GM23338 (cell line): ENCODE measurements around the gene ZNF91. TPM values are rescaled to one million over a fixed set of nuclear protein-coding genes. Genes with fewer than 3 reads are reported as not detected.
"Not testable (repeated sequence)": the region's sequence is repeated elsewhere in the genome, so short reads cannot be mapped to it uniquely, and the experiment has no call there.

ENCODE experiments used
- ATAC-seq: fragments of 200-7000 bp; cut with Tn5 transposase; 3 replicates; pipeline ENCODE4 v1.9.1; 2020
- DNase-seq: peaks from one replicate; pipeline ENCODE4 v3.0.0-alpha.2; 2015; ENCODE audit warnings: low spot score
- H2AFZ ChIP-seq: fragments of 200-600 bp; sonication (generic); 2 replicates; pipeline ENCODE4 v1.8.0; 2016; ENCODE audit warnings: antibody characterized with exemption, mild to moderate bottlenecking, moderate library complexity
- H3F3A ChIP-seq: fragments of 200-600 bp; sonication (generic); replicated peaks from 2 replicates; pipeline ENCODE4 v1.8.0; 2017; ENCODE audit warnings: antibody characterized with exemption, mixed run types, low read depth
- H3K27ac ChIP-seq: fragments of 200-600 bp; sonication (generic); 2 replicates; pipeline ENCODE4 v1.6.1; 2016; ENCODE audit warnings: low read depth
- H3K27me3 ChIP-seq: fragments of 200-600 bp; sonication (generic); 2 replicates; pipeline ENCODE4 v1.8.0; 2016; ENCODE audit warnings: mild to moderate bottlenecking, mixed run types, moderate library complexity; ENCODE audit not compliant: insufficient read depth
- H3K36me3 ChIP-seq: fragments of 200-600 bp; sonication (generic); 2 replicates; pipeline ENCODE4 v1.8.0; 2016; ENCODE audit warnings: mild to moderate bottlenecking; ENCODE audit not compliant: insufficient read depth
- H3K4me1 ChIP-seq: fragments of 200-600 bp; sonication (generic); 2 replicates; pipeline ENCODE4 v1.8.0; 2016; ENCODE audit warnings: mild to moderate bottlenecking, moderate library complexity; ENCODE audit not compliant: insufficient read depth
- H3K4me2 ChIP-seq: fragments of 200-600 bp; sonication (generic); 2 replicates; pipeline ENCODE4 v1.7.1; 2017; ENCODE audit warnings: mixed run types
- H3K4me3 ChIP-seq: fragments of 200-600 bp; sonication (generic); 2 replicates; pipeline ENCODE4 v1.6.1; 2016; ENCODE audit warnings: mixed run types
- H3K79me2 ChIP-seq: fragments of 200-600 bp; sonication (generic); replicated peaks from 2 replicates; pipeline ENCODE4 v1.8.0; 2017; ENCODE audit warnings: mild to moderate bottlenecking; ENCODE audit not compliant: insufficient read depth
- H3K9me2 ChIP-seq: fragments of 200-600 bp; sonication (generic); 2 replicates; pipeline ENCODE4 v1.8.0; 2017; ENCODE audit not compliant: insufficient read depth
- H4K20me1 ChIP-seq: fragments of 200-600 bp; sonication (generic); replicated peaks from 2 replicates; pipeline ENCODE4 v1.8.0; 2017; ENCODE audit warnings: mild to moderate bottlenecking; ENCODE audit not compliant: insufficient read depth
- H3K27ac Mint-ChIP-seq: 2 replicates; pipeline ENCODE4 v1.8.0; 2020; ENCODE audit warnings: inconsistent platforms, mild to moderate bottlenecking, moderate library complexity, mixed read lengths
- H3K27me3 Mint-ChIP-seq: 3 replicates; pipeline ENCODE4 v1.8.0; 2022; ENCODE audit warnings: low read depth, mild to moderate bottlenecking, moderate library complexity, mixed read lengths, inconsistent platforms; ENCODE audit not compliant: insufficient read depth, poor library complexity
- H3K36me3 Mint-ChIP-seq: 3 replicates; pipeline ENCODE4 v1.8.0; 2021; ENCODE audit warnings: low read depth, mild to moderate bottlenecking, inconsistent platforms, moderate library complexity, mixed read lengths
- H3K4me1 Mint-ChIP-seq: 3 replicates; pipeline ENCODE4 v1.8.0; 2020; ENCODE audit warnings: mild to moderate bottlenecking, inconsistent platforms, mixed read lengths
- H3K4me3 Mint-ChIP-seq: 3 replicates; pipeline ENCODE4 v1.8.0; 2021; ENCODE audit warnings: moderate library complexity, mild to moderate bottlenecking, inconsistent platforms, mixed read lengths
- H3K9me3 Mint-ChIP-seq: 3 replicates; pipeline ENCODE4 v1.8.0; 2020; ENCODE audit warnings: moderate library complexity, mild to moderate bottlenecking, inconsistent platforms, mixed read lengths
- CREB1 ChIP-seq: fragments of 250-450 bp; sonication (Bioruptor Pico); IDR thresholded peaks from 2 replicates; pipeline ENCODE4 v1.5.0; 2020; ENCODE audit warnings: low read depth, mild to moderate bottlenecking, moderate library complexity
- CTCF ChIP-seq, 2 experiments: fragments of 200-600 bp in 1 of 2; sonication (generic) in 1 of 2; conservative IDR thresholded peaks; 2 replicates each; pipeline versions ENCODE4 v1.5.1 to v1.6.1; 2016 to 2017; ENCODE audit warnings: antibody characterized with exemption in 2 of 2, low read depth in 2 of 2, mild to moderate bottlenecking in 2 of 2, moderate library complexity in 1 of 2
- ETS1 ChIP-seq: IDR thresholded peaks from 2 replicates; pipeline ENCODE4 v1.6.1; 2016; ENCODE audit warnings: antibody characterized with exemption
- JUNB ChIP-seq: IDR thresholded peaks from one replicate; pipeline ENCODE4 v1.6.1; 2016; ENCODE audit warnings: antibody characterized with exemption; ENCODE audit not compliant: unreplicated experiment
- NANOG ChIP-seq: IDR thresholded peaks from 2 replicates; pipeline ENCODE4 v1.6.1; 2016; ENCODE audit warnings: antibody characterized with exemption, borderline replicate concordance
- POLR2AphosphoS5 ChIP-seq: IDR thresholded peaks from 2 replicates; pipeline ENCODE4 v1.6.1; 2016; ENCODE audit warnings: antibody characterized with exemption, low read depth
- REST ChIP-seq: IDR thresholded peaks from one replicate; pipeline ENCODE4 v1.6.1; 2018; ENCODE audit warnings: antibody characterized with exemption; ENCODE audit not compliant: unreplicated experiment
- STAT1 ChIP-seq: IDR thresholded peaks from one replicate; pipeline ENCODE4 v1.6.1; 2016; ENCODE audit warnings: antibody characterized with exemption; ENCODE audit not compliant: unreplicated experiment
- ZNF331 ChIP-seq: fragments of 250-450 bp; sonication (Bioruptor Pico); IDR thresholded peaks from 2 replicates; pipeline ENCODE4 v1.5.0; 2020; ENCODE audit warnings: low read depth, mild to moderate bottlenecking, moderate library complexity
- polyA plus RNA-seq: library from polyadenylated mRNA; unstranded; fragments of >200 nt; fragmentation: Nextera tagmentation; extraction: Ambion mirVana; gene quantifications from 2 replicates; pipeline ENCODE4 v1.2.1, GENCODE V29; 2016
- total RNA-seq: library from RNA; depleted of rRNA; stranded (reverse); fragments of >200 nt; shearing (Covaris generic); gene quantifications from 2 replicates; pipeline ENCODE4 v1.2.3, GENCODE V29; 2014

The ZNF91 gene
- total and polyA plus RNA-seq, 2 experiments from 2014 or later, result 23.5 to 51.6 TPM

- no peaks in the 10 kb centered on the region for H3K79me2 ChIP-seq
- no peak for TF ChIP-seq ZNF331 (CRISPR knock-in tag)
- peak; percentile 35 to 50 for TF ChIP-seq CTCF (conservative IDR thresholded peaks at IDR 0.05; ENCODE audit: low read depth in 2 of 2)
- ATAC-seq (peak; percentile 35; the same call in 2 of the 3 replicates), DNase-seq (peak; percentile 48)
- H3K36me3 ChIP-seq, result peaks cover 8% of the 10 kb centered on the region
- H3K4me1 ChIP-seq, result no peaks in the 10 kb centered on the region
- Mint-ChIP-seq H3K4me3 (no peak overlapping the region), H3K36me3 (peaks cover 54% of the 10 kb centered on the region), H3K9me3 (peaks cover 83% of the 10 kb centered on the region), H3K27ac (no peak overlapping the region), H3K27me3 (peaks cover 12% of the 10 kb centered on the region), H3K4me1 (no peaks in the 10 kb centered on the region)
- H3K27ac ChIP-seq, result no peak overlapping the region
- H3K4me3 ChIP-seq, result no peak overlapping the region
- H2AFZ ChIP-seq, result no peak overlapping the region
- H3F3A ChIP-seq, result no peaks in the 10 kb centered on the region
- no peaks in the 10 kb centered on the region for H4K20me1 ChIP-seq
- no peaks in the 10 kb centered on the region for H3K27me3 ChIP-seq
- H3K9me2 ChIP-seq, result peaks cover 3% of the 10 kb centered on the region
- no peak overlapping the region for H3K4me2 ChIP-seq
These were observed 41.0 kb upstream of the ZNF91 start for GRCh38 chr19:23436318-23436717.

DNA sequence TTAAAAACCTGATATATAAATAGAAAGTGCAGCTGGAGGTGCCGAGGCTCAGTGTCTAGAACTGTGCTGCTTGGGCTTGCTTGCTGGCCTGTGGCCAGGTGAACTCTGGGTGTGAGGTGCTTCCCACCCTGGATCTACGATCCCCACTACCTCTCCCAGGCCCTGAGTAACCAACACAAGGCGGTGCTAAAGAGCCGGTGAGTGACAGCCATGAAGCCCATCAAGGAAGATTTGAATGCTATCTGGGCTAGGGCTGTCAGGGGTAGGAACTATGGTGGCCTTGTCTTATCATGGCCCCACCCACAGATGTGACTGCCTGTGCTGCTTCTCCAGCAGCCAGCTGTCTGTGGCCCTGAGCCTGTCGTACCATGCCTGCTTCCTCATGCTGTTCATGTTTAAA, 25.6 kb upstream of the ZNF91 start:
- H3K27me3 Mint-ChIP-seq, result peaks cover 5% of the 10 kb centered on the region
- Histone ChIP-seq H3K4me1 (no peaks in the 10 kb centered on the region), H3K9me2 (no peaks in the 10 kb centered on the region), H3K4me3 (no peak overlapping the region), H3K79me2 (no peaks in the 10 kb centered on the region), H4K20me1 (no peaks in the 10 kb centered on the region), H3F3A (no peaks in the 10 kb centered on the region), H3K27ac (no peak overlapping the region), H3K36me3 (no peaks in the 10 kb centered on the region), H3K27me3 (no peaks in the 10 kb centered on the region), H3K4me2 (no peak overlapping the region), H2AFZ (no peak overlapping the region)
- H3K36me3 Mint-ChIP-seq, result peaks cover 12% of the 10 kb centered on the region
- no peak overlapping the region for H3K4me3 Mint-ChIP-seq
- peak; percentile 51 for DNase-seq
- H3K4me1 Mint-ChIP-seq, result no peaks in the 10 kb centered on the region
- no peak overlapping the region for H3K27ac Mint-ChIP-seq
- H3K9me3 Mint-ChIP-seq, result peaks cover 60% of the 10 kb centered on the region
- ATAC-seq, result peak; percentile 57
- TF ChIP-seq JUNB, result no peak
- TF ChIP-seq ETS1, result no peak
- peak; percentile 27 to 64 for TF ChIP-seq CTCF (conservative IDR thresholded peaks at IDR 0.05; ENCODE audit: low read depth in 2 of 2)
- TF ChIP-seq NANOG, result no peak
- TF ChIP-seq STAT1, result no peak
- no peak for TF ChIP-seq POLR2AphosphoS5
- TF ChIP-seq CREB1 (CRISPR knock-in tag), result no peak
- no peak for TF ChIP-seq REST

DNA sequence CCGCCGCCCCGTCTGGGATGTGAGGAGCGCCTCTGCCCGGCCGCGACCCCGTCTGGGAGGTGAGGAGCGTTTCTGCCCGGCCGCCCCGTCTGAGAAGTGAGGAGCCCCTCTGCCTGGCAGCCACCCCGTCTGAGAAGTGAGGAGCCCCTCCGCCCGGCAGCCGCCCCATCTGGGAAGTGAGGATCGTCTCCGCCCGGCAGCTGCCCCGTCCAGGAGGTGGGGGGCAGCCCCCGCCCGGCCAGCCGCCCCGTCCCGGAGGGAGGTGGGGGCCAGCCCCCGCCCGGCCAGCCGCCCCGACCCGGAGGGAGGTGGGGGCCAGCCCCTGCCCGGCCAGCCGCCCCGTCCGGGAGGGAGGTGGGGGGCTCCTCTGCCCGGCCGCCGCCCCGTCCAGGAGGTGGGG, 24.0 kb upstream of the ZNF91 start:
- H3K36me3 ChIP-seq, H3K79me2 ChIP-seq: not testable (repeated sequence)
- H3K36me3 Mint-ChIP-seq, result peaks cover 15% of the 10 kb centered on the region

More for the DNA sequence above, 24.0 kb upstream of the ZNF91 start:
- H3K4me1 Mint-ChIP-seq, H4K20me1 ChIP-seq, H3K4me1 ChIP-seq, H3F3A ChIP-seq, H3K27ac Mint-ChIP-seq, H3K4me3 Mint-ChIP-seq, H3K4me3 ChIP-seq, H3K9me2 ChIP-seq, H3K4me2 ChIP-seq, H2AFZ ChIP-seq, DNase-seq, H3K27ac ChIP-seq, ATAC-seq, H3K27me3 ChIP-seq: not testable (repeated sequence)
- Mint-ChIP-seq H3K9me3 (peaks cover 50% of the 10 kb centered on the region), H3K27me3 (peaks cover 10% of the 10 kb centered on the region)
